D721Med (cell line): Measurements from ENCODE around the gene SPAG16.

Source experiments
- DNase-seq: peaks from one replicate; pipeline ENCODE4 v3.0.0; 2011; ENCODE audit warnings: low spot score; ENCODE audit not compliant: insufficient read length
- FAIRE-seq: peaks from 2 replicates; lab custom pipeline; 2011; peaks lifted over from hg19 to GRCh38; lab: Jason Lieb, UNC
- CTCF ChIP-seq: IDR thresholded peaks from 2 replicates; pipeline ENCODE4 v1.5.1; 2012; ENCODE audit warnings: mild to moderate bottlenecking, control low read depth; ENCODE audit not compliant: insufficient read depth; ENCODE audit errors: missing control alignments

The SPAG16 gene

DNA sequence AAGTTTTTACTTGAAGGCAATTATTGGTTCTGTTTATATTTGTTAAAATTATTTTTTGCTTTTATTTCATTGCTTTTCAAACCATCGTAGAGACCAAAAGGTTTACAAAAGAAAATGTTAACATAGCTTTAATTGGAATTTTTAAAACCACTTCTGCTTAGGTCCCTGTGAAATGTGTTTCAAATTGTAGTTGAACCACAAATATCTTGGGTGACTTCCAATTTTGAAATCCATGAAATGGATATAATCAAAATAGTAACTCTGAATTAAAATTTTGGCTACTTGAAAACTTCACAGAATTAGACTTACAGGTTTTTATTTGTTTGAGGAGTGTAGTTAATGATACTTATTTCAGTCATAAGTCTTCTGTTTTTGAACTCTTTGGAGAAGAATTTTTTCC, 3.1 kb upstream of the SPAG16 start:
- no peak for TF ChIP-seq CTCF
- no peak for FAIRE-seq
- DNase-seq, result no peak

DNA sequence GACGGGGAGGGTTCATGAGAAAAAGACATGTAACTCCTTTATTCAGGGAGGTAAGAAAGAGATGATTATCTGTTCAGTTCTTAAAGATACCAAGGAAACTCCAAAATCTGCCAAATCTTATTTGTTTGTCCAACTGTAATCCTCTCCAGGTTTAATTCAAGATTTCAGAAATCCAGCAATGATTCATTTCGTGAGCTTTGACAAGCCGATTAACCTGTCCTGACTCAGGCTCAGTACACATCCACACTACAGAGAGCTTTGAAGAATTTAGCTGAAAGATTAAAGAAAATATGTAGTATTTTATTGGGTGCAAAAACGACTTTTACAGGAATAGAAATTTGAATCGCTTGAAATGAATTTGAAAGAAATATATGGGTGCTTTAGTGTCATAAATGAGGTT, 1.1 kb downstream of the SPAG16 start:
- DNase-seq (no peak), FAIRE-seq (peak; percentile 94)
- no peak for TF ChIP-seq CTCF

DNA sequence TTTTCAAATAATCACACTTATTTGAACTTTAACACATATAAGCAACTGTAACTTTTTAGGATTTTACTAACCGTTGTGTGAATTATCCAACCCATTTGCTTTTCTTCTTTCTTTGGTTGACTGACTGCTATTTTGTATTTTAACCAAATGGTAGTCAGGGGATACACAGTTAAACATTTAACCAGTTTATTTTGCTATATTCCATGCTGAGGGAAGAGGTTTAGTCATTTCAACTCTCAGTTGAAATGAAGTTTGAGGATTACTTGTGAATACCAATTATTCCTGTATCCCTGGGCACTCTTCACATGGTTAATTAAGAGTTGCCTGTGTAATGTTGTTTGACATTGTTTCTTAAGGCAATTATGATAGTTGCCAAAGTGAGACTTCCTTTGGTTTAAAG, 1.9 kb downstream of the SPAG16 start:
- no peak for DNase-seq
- no peak for TF ChIP-seq CTCF
- no peak for FAIRE-seq

DNA sequence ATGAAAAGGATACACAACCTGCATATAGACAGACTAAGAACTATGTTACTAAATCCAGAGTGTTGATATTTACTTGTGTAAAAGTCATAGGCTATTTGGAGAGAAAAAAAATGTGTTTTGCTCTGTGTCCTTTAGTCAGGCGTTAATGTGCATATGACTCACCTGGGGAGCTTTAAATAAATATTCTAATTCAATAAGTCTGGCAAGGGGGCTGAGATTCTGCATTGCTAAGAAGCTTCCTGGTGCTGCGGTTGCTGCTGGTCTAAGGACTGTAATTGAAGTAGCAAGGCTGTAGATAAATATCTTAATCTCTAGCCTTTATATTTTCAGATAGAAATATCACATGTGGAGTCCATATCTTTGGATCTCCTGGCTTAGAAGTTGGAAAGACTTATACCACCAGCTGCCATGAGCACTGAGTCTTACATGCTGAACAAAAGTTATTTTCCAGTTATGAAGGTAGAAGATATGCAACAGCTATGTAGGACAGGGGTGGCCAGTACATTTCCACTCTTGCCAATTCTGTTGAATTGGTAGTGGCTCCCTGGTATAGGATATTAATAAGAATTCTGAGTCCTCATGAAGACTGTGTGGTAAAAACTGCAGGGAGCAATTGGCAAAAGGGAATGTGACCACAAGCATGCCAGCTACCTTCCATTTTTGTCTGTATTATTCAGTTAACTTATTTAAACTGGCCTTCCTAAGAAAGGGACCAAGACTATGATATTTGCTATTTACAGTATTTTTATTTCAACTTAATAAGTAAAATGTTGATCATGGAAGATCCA, 4.8 kb downstream of the SPAG16 start:
- DNase-seq (no peak), FAIRE-seq (no peak)
- no peak for TF ChIP-seq CTCF

DNA sequence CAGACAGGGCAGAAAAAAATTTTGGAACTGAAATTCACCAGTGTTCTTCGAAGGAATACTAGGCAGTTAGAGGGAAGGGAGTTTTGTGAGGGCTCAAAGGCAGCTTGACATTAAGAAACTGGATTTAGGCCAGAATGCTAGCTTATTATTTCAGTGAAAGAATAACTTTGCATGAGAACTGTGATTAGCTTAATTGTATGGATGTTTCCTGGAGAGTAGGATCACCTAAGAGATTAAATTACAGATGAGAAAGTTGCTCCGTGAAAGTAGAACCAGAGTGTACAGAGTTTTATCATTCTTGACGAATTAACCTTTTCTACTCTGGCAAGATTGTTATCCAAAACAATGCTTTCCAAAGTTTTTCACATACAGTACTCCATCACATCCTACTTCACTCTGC, 6.2 kb downstream of the SPAG16 start:
- no peak for DNase-seq
- no peak for FAIRE-seq
- no peak for TF ChIP-seq CTCF

DNA sequence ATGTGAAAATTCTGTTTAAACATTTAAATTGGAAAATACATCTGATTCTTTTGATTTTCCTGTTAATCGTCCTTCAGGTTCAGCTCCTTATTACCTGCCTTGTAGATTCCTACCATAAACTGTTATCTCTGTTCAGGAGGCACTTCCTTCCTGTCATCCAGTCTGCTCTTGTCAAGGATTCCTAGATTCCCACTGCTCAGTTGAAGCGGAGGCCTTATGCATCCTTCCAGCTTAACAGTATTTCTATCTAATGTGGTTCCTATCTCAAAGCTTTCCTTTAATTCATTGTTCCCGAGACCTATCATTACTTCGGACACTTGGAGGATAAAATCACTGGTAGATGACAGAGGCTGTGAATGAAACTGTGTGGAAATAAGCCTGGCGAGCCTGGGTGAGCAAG, 12.0 kb downstream of the SPAG16 start:
- FAIRE-seq (peak; percentile 32), DNase-seq (no peak)
- TF ChIP-seq CTCF, result no peak

GRCh38 chr2:213306316-213306942, 22.2 kb downstream of the SPAG16 start:
- no peak for FAIRE-seq
- DNase-seq, result no peak
- no peak for TF ChIP-seq CTCF
